Measurements from ENCODE around the gene SPTAN1. TPM values are rescaled to one million over a fixed set of nuclear protein-coding genes. Genes with fewer than 3 reads are reported as not detected.

SPTAN1 gene
- total and polyA plus RNA-seq, 2 of the 4 experiments (the other 2 are of a cell fraction) = 275 to 327 TPM

DNA sequence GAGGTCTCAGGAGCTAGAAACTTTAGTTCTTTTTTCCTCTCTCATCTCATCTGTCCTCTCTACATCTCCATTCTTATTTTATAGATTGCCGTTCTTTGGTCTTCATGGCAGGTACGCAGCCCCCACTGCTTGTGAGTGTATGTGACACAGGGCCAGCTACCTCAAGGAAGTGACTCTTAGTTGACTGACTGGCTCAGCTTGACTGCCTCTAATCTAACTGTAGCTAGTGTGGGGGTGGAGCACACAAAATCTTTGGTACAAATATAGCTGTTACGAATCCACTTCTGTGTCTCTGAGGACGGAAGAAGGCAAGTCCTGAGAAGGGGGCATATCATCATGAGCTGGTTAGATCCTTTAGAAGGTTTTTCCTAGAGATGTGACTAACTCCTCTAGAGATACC is 19.8 kb upstream of the SPTAN1 start:
- CTCF ChIA-PET = no interaction called here
- Histone ChIP-seq H3K4me2 (ENCODE audit: low read depth, low read length) (no peak overlapping the region), H3K79me1 (ENCODE audit: low read depth in 1 of 2, low read length in 2 of 2) (0 out of 4 replicates have a peak, but pooled peaks cover 3 to 5% of the 10 kb centered on the region in 2 experiments), H3K23ac (ENCODE audit: low read depth, low read length) (no peak overlapping the region), H4K8ac (ENCODE audit: low read depth in 2 of 2, low read length in 2 of 2) (no peak overlapping the region), H3K18ac (ENCODE audit: low read depth, low read length) (no peak overlapping the region), H3K27ac (ENCODE audit: insufficient read depth, low read length) (no peak overlapping the region), H3K36me3 (ENCODE audit: control insufficient read depth, insufficient read depth, low read length) (peaks cover 43% of the 10 kb centered on the region), H2AK9ac (replicated peaks; ENCODE audit: low read depth, low read length, poor library complexity) (no peak overlapping the region), H2BK15ac (ENCODE audit: low read depth, low read length) (no peak overlapping the region), H3K4me3 (ENCODE audit: insufficient read depth, low read depth, low read length) (no peak overlapping the region), H4K5ac (ENCODE audit: low read depth, low read length) (no peak overlapping the region), H4K91ac (ENCODE audit: insufficient read depth, low read depth, low read length) (no peak overlapping the region), H2BK120ac (ENCODE audit: low read depth, low read length) (no peak overlapping the region), H3K4me1 (ENCODE audit: control insufficient read depth, insufficient read depth, low read length) (no peaks in the 10 kb centered on the region), H2AK5ac (ENCODE audit: low read depth, low read length) (no peak overlapping the region), H2BK5ac (ENCODE audit: low read depth, low read length, poor library complexity, severe bottlenecking) (no peak overlapping the region), H3K9me1 (ENCODE audit: insufficient read depth, low read length) (peaks cover 5% of the 10 kb centered on the region; the same call in 1 of the 2 replicates), H3K14ac (replicated peaks; ENCODE audit: low read depth, low read length) (no peak overlapping the region), H2BK20ac (ENCODE audit: low read depth, low read length) (no peak overlapping the region), H3K27me3 (ENCODE audit: control insufficient read depth, insufficient read depth, low read length) (no peaks in the 10 kb centered on the region), H3K9me3 (ENCODE audit: control insufficient read depth, insufficient read depth, low read length) (no peaks in the 10 kb centered on the region), H3K9ac (ENCODE audit: low read depth, low read length) (no peak overlapping the region), H3K4ac (ENCODE audit: low read depth, low read length) (no peak overlapping the region), H3K56ac (ENCODE audit: extremely low read depth, insufficient read depth, low read length) (no peak overlapping the region), H4K20me1 (ENCODE audit: insufficient read depth, low read length) (no peaks in the 10 kb centered on the region), H2AFZ (replicated peaks; ENCODE audit: low read length, poor library complexity) (no peak overlapping the region)
- dilution Hi-C loops (cut with HindIII; ENCODE audit: low sequenced_read_pairs, unreplicated experiment) = no loop called here
- in situ Hi-C loops (cut with MboI; ENCODE audit: low sequenced_read_pairs) = no loop called here
- POLR2A ChIA-PET (ENCODE audit: unreplicated experiment) = no interaction called here
- intact Hi-C loops (cut with micrococcal nuclease) = no loop called here
- no CpG with 5 or more reads among the region's 4 CpGs for WGBS, 2 experiments (ENCODE audit: extremely low coverage in 2 of 2, insufficient read length in 1 of 2)
- no peak for DNase-seq
- ATAC-seq (ENCODE audit: low read depth) = no peak
- TF ChIP-seq CEBPB (IDR thresholded peaks at IDR 0.05; ENCODE audit: low read depth, low read length) (no peak), ELK1 (IDR thresholded peaks at IDR 0.05; ENCODE audit: borderline replicate concordance, low read depth, low read length) (no peak), RAD21 (IDR thresholded peaks at IDR 0.05; ENCODE audit: low read length) (no peak), MAZ (IDR thresholded peaks at IDR 0.05; ENCODE audit: borderline replicate concordance, low read depth, low read length) (no peak), CHD1 (IDR thresholded peaks at IDR 0.05; ENCODE audit: low read depth, low read length) (no peak)
- no TSS peak for BruUV-seq (replicated peaks)
